OCI-LY7 (cell line): ENCODE data around the gene LYVE1.

ENCODE experiments used
- CTCF ChIP-seq: fragments of 200-600 bp; sonication (generic); conservative IDR thresholded peaks from 2 replicates; pipeline ENCODE4 v1.5.1; 2014; ENCODE audit warnings: mild to moderate bottlenecking, antibody characterized with exemption, low read length, moderate library complexity, mixed read lengths
- EZH2phosphoT487 ChIP-seq: fragments of 200-600 bp; sonication (generic); IDR thresholded peaks from 2 replicates; pipeline ENCODE4 v1.6.1; 2018; ENCODE audit warnings: low read depth, borderline replicate concordance, mild to moderate bottlenecking, mixed run types, antibody characterized with exemption, low read length, moderate library complexity, mixed read lengths

GRCh38 chr11:10572533-10572932 is 4.1 kb upstream of the LYVE1 start:
- TF ChIP-seq EZH2phosphoT487 (no peak), CTCF (no peak)
